GM12878 (cell line): ENCODE measurements around the gene HMX2.

Experiments used
- EGR1 ChIP-seq, 2 experiments: IDR thresholded peaks; 1 replicate in 1 of 2; 2 replicates in 1 of 2; pipeline ENCODE4 v1.6.1; 2011 to 2012; ENCODE audit warnings: low read depth in 2 of 2, low read length in 2 of 2, borderline replicate concordance in 1 of 2, mild to moderate bottlenecking in 1 of 2, moderate library complexity in 1 of 2
- EZH2 ChIP-seq: IDR thresholded peaks from 2 replicates; pipeline ENCODE4 v1.6.1; 2012; ENCODE audit warnings: low read depth, mild to moderate bottlenecking, control low read depth, inconsistent platforms, low read length, borderline replicate concordance; ENCODE audit not compliant: control insufficient read depth
- MLLT1 ChIP-seq: fragments of 450-650 bp; IDR thresholded peaks from 2 replicates; pipeline ENCODE4 v1.6.1; 2016; ENCODE audit warnings: mild to moderate bottlenecking
- NFYA ChIP-seq: IDR thresholded peaks from 2 replicates; pipeline ENCODE4 v1.6.1; 2011; ENCODE audit warnings: low read depth, mild to moderate bottlenecking, low read length, improper control_type of control experiment, borderline replicate concordance
- SP1 ChIP-seq: IDR thresholded peaks from one replicate; pipeline ENCODE4 v1.6.1; 2011; ENCODE audit warnings: low read depth, low read length

DNA sequence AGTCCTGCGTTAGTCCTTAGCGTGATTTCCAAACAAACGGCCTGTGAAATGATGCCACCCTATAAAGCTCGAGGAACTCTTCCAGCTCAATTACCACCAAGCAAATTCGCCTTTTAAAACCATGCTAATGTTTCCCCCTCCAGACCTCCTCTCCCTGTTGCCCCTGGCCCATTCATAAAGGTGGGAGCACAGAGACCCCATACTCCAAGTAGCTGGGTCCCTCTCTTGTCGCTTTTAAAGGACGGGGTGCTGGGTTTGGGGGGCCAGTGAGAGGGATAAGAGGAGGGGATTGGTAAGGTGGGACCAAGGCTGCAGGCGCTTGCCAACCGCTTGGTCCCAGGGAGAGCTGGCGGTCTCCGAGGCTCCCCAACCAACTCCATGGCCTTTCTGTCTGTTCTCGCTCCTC, 1.2 kb downstream of the HMX2 start:
- no peak for TF ChIP-seq EZH2
- TF ChIP-seq SP1: no peak
- TF ChIP-seq EGR1 (IDR thresholded peaks at IDR 0.05; ENCODE audit: borderline replicate concordance in 1 of 2, low read depth in 2 of 2, low read length in 2 of 2): no peak
- no peak for TF ChIP-seq NFYA
- TF ChIP-seq MLLT1: no peak
